Measurements from ENCODE around the gene AMDHD2.
"Not testable (repeated sequence)": the region's sequence is repeated elsewhere in the genome, so short reads cannot be mapped to it uniquely, and the experiment has no call there.

AMDHD2 gene

DNA sequence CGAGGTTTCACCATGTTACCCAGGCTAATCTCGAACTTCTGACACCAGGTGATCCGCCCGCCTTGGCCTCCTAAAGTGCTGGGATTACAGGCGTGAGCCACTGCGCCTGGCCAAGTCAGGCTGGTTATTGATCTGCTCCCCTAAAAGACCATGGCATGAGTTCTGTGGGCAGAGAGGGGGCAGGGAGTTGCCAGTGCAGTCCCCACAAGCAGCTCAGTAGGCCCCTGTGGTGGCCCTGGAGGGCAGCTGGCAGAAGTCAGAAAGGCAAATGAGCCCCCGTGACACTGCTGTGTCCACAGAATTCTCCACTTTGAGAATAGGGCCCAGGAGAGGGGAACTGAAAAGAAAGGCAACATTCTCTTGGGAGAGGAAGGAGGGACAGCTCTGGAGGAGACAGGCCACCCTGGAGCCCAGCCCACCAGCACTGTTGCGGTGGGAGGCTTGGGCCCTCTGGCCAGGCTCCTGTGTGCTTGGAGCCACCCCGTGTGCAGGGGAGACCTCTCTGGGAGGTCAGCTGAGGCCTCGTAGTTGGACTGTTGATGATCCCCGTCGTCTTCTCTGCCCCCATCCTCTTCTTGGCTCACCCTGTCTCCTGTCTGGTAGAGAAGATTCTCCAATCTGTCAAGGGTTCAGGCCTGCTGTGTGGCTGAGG lies 2.1 kb upstream of the AMDHD2 start:
- no peak for DNase-seq (ENCODE audit: low read depth in 2 of 2)

GRCh38 chr16:2518823-2519710 lies 1.1 kb upstream of the AMDHD2 start:
- DNase-seq (ENCODE audit: low read depth in 2 of 2): no peak

- DNase-seq (ENCODE audit: low read depth in 2 of 2): no peak
Observed at GRCh38 chr16:2519711-2520080, 475 bp upstream of the AMDHD2 start.

DNA sequence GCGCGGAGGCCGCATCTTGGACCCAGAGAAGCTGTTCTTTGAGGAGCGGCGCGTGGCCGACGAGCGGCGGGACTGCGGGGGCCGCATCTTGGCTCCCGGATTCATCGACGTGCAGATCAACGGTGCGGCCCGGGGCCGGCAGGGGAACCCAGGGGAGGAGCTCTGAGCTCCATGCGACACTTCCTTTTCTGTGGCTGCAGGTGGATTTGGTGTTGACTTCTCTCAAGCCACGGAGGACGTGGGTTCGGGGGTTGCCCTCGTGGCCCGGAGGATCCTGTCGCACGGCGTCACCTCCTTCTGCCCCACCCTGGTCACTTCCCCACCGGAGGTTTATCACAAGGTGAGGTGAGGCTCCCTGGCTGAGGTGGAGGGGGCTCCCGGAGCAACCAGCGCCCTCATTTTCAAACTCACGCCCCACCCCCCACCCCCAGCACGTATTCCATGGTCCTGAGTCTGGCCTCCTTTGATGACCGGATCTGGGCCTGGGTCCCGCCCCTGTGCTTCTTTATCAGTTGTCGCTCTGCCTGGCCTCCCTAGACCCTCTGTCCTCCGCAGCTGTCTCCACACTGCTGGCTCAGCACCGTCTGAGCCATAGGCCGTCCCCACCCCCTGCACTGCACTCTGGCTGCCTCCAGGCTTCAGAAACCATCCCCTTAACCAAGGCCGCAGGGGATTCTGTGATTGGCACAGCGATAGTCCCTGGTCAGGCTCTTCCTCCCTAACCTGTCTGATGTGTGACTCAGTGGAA lies 787 bp downstream of the AMDHD2 start:
- peak in 1 of 2 donors; percentile 29 for DNase-seq (ENCODE audit: low read depth in 2 of 2)

- DNase-seq (ENCODE audit: low read depth in 2 of 2): no peak
Observed at GRCh38 chr16:2523801-2524231, 3.6 kb downstream of the AMDHD2 start.

- no peak for DNase-seq (ENCODE audit: low read depth in 2 of 2)
Observed at GRCh38 chr16:2524339-2524938, 4.3 kb downstream of the AMDHD2 start.

DNA sequence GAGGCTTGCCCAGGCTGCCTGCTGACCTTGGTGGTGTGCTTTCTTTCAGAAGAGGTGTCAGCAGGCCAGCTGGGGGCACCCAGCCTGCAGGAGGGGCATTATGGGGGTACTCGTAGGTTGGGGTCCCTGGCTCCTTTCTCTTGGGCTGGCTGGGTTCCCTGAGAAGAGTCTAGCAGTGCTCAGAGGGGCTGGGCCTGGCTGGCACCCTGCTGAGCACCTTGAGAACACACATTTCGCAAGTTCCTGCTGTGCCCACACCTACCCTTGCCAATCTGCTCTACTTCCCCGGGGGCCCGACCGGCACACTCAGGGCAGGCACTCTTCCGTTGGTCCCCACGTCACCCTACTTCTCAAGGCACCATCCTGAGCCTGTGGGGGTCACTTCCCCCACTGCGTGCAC lies 6.0 kb downstream of the AMDHD2 start:
- DNase-seq (ENCODE audit: low read depth in 2 of 2): no peak

DNA sequence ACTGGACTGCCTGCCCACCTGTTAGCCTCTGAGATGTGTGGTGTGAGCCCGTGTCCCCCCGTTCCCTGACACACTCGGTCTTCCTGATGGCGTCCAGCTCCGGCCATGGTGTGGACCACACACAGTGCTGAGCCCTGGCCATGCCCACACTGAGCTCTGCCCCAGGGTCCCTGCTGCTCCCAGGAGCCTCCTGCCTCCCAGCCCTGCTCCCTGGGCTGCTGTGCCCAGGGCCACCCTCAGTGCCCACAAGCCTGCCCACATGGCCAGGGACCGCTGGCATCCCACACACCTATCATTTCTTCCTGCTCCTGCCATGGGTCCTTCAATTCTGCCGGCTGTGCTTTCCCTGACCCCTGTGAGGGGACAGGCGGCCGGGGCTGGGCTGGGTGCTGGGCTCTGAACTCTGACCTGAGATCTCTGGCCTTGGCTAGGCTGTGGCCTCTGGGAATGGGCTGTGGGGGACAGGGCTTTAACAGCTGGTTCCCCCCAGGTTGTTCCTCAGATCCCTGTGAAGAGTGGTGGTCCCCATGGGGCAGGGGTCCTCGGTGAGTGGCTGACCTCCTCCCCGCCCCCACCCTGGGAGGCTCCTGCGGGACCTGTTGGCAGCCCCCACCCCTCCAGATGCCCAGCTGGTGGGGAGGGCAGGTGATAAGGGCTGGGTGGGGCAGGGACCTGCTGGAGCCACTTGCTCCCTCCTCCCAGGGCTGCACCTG lies 7.1 kb downstream of the AMDHD2 start:
- no peak for DNase-seq (ENCODE audit: low read depth in 2 of 2)

DNA sequence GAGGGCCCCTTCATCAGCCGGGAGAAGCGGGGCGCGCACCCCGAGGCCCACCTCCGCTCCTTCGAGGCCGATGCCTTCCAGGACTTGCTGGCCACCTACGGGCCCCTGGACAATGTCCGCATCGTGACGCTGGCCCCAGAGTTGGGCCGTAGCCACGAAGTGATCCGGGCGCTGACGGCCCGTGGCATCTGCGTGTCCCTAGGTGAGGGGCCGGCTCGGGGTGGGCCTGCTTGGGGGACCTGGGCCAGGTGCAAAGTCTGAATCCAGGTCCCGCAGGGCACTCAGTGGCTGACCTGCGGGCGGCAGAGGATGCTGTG lies 7.6 kb downstream of the AMDHD2 start:
- DNase-seq (ENCODE audit: low read depth in 2 of 2): no peak

DNA sequence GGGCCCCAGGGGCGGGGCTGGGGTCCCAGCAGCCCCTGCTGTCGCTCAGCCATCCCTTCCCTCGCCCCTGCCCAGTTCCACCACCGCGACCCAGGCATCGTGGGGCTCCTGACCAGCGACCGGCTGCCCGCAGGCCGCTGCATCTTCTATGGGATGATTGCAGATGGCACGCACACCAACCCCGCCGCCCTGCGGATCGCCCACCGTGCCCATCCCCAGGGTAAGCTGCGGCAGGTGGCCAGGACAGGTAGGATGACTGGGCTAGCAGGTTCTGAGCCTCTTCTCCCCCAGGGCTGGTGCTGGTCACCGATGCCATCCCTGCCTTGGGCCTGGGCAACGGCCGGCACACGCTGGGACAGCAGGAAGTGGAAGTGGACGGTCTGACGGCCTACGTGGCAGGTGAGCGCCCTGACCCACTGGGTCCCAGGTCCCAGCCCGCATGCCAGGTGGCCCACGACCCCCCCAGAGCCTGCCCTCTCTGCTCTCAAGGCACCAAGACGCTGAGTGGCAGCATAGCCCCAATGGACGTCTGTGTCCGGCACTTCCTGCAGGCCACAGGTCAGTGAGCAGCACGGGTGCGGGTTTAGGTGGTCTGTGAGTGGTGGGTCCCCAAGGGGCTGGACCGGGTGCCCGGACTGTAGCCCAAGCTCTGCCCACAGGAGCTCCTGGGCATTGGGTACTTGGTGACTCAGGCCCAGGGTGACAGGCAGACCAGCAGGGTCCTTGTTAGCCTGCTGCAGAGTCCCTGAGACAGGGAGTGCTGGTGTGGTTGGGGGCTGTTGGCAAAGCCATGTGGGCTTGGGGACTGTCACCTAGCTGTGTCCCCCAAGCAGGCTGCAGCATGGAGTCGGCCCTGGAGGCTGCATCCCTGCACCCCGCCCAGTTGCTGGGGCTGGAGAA lies 8.2 kb downstream of the AMDHD2 start:
- no peak for DNase-seq (ENCODE audit: low read depth in 2 of 2)

DNA sequence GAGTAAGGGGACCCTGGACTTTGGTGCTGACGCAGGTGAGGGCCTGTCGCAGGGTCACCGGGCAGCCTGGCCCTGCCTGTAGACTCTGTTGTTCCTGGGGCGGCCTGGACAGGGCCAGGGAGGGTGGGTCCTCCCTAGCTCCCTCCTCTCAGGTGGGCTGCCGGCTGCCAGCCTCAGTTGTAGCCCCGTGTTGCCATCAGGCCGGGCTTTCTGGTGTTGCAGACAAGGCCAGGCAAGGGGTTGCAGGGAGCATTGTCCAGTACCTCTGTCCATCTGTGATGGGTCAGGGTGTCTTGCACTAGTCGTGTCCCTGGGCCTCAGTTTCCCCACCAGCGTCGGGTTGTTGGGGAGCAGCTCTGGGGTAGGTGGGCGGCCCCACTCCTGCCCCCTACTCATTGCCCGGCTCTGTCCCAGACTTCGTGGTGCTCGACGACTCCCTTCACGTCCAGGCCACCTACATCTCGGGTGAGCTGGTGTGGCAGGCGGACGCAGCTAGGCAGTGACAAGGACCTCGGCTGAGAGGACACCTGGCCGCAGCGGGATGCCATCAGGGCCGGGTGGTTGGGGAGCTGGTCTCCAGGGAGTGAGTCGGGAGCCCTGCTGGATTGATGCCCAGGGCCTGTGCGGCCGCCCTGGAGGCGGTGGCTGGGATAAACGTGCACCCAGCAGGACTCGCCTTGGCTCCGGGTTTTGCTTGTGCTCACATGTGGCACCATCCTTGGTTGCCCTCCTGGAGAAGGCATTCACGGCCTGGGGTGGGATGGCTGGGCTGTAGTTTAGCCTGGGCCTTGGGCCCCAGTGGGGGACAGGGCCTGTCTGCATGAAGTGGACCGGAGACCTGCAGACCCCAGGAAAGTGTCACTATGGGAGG lies 9.1 kb downstream of the AMDHD2 start:
- DNase-seq (ENCODE audit: low read depth in 2 of 2): no peak

GRCh38 chr16:2529961-2530628 lies 9.9 kb downstream of the AMDHD2 start:
- DNase-seq (ENCODE audit: low read depth in 2 of 2): no peak

- no peak for DNase-seq (ENCODE audit: low read depth in 2 of 2)
Observed at GRCh38 chr16:2530629-2531318, 10.6 kb downstream of the AMDHD2 start.

DNA sequence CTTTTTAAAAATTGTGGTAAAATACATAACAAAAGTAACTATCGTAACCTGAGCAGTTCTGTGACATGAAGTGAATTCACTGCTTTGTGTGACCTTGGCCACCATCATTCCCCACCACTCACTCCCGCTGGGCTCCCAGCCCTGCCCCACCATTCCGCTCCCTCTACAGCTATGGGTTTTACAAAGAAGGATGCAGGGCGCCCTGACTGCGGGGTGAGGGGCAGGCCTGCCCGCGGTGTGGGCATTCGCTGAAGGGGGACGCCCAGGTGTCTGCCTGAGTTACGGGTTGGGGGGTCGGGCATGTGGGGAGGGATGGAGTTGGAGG lies 11.2 kb downstream of the AMDHD2 start, which contains the start of gene CEMP1:
Gene CEMP1, minus strand, starts transcription at position 38 of the 325 bp plus-strand sequence. CDS start 335 bp downstream, outside the sequence.
- no peak for DNase-seq (ENCODE audit: low read depth in 2 of 2)

DNA sequence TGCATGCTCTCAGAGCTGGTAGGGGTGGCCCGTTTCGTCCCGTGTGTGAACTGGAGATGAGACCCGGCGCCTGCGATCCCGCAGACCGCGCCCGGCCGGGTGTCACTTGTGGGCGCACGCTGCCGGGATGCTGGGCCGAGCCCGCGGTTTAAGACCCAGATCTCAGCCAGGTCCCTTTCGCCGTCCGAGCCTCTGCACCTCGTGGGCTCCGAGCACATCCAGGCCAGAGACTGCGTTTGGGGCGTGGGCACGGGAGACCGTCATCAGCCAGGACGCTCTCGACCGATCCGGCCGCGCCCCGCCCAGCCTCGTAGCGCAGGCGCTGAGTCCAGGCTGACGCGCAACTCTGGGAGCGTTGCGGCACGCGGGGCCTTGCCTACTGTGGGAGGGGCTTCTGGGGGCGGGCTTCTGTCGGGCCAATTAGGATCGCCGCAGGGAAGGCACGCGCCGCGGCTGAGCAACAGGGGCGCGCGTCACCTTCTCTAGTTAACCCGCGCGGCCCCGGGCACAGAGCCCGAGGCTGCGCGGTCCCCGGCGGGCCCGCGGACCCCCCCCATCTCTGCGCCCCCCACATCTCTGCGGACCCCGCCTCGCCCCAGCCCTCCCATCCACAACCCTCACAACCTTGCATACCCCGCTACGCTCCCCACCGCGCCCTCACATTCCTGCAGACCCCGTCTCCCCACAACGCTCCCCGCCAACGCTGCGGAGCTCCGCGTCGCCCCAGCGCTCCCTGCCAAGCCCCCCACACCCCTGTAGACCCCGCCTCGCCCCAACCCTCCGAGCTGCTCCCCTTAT lies 11.7 kb downstream of the AMDHD2 start:
- DNase-seq (ENCODE audit: low read depth in 2 of 2): peak; percentile 94 to 98

DNA sequence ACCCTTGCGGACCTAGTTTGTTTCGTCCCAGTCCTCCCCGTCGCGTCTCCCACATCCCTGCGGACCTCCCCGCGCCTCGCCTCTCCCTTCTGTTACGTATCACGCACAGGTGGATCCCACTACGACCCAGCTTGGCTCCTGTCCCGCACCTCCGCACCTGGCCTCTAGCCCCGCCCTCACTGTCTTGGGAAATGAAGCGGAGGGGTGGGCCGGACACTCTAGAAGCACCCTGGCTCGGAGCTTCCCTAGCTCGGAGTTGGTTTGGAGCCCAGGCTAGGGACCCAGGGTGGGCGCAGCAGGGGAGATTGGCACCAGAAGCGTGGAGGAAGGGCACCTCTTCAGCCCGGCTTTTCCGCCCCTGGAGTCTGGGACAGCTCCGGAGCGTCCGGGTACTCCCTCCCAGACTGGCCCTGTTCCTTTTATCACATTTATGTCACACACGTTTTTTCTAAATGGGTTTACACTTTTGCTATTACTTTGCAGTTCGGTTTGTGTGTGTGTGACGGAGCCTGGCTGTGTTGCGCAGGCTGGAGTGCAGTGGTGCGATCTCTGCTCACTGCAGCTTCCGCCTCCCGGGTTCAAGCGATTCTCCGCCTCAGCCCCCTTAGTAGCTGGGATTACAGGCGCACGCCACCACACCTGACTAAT lies 12.4 kb downstream of the AMDHD2 start:
- DNase-seq (ENCODE audit: low read depth in 2 of 2): peak; percentile 45 to 51

GRCh38 chr16:2533142-2533755 lies 13.1 kb downstream of the AMDHD2 start:
- DNase-seq (ENCODE audit: low read depth in 2 of 2): not testable (repeated sequence)
